Cardiac muscle cell (in vitro differentiated cells and primary cell): ENCODE results near the gene ATXN1. TPM values are rescaled to one million over a fixed set of nuclear protein-coding genes. Genes with fewer than 3 reads are reported as not detected.
"Not testable (repeated sequence)": the region's sequence is repeated elsewhere in the genome, so short reads cannot be mapped to it uniquely, and the experiment has no call there.

ENCODE experiments used
- DNase-seq, 2 donors: peaks; one replicate each; pipeline versions ENCODE4 v3.0.0 to v3.0.0-alpha.2; 2010 to 2017; ENCODE audit warnings: low read depth in 1 of 2, low spot score in 1 of 2
- H3K27ac ChIP-seq: fragments of 200-600 bp; sonication (generic); 2 replicates; pipeline ENCODE4 v1.5.1; 2016
- H3K27me3 ChIP-seq: fragments of 200-600 bp; sonication (generic); 2 replicates; pipeline ENCODE4 v1.6.0; 2016; ENCODE audit warnings: control low read depth
- H3K36me3 ChIP-seq: fragments of 200-600 bp; sonication (generic); 2 replicates; pipeline ENCODE4 v1.5.1; 2016; ENCODE audit warnings: control low read depth
- H3K4me1 ChIP-seq: fragments of 200-600 bp; sonication (generic); 2 replicates; pipeline ENCODE4 v1.8.1; 2017; ENCODE audit warnings: low read depth, mild to moderate bottlenecking, mixed run types
- H3K4me3 ChIP-seq: fragments of 200-600 bp; sonication (generic); 2 replicates; pipeline ENCODE4 v1.5.1; 2016; ENCODE audit warnings: mild to moderate bottlenecking
- H3K9me3 ChIP-seq: fragments of 200-600 bp; sonication (generic); 2 replicates; pipeline ENCODE4 v1.5.1; 2017; ENCODE audit warnings: low read depth, mild to moderate bottlenecking, control low read depth
- CTCF ChIP-seq: IDR thresholded peaks from 2 replicates; pipeline ENCODE4 v1.5.1; 2012; ENCODE audit warnings: low read depth, mild to moderate bottlenecking, low read length
- polyA plus RNA-seq: library from polyadenylated mRNA; unstranded; fragments of >200 nt; fragmentation: Nextera tagmentation; extraction: Ambion mirVana; gene quantifications from 2 replicates; pipeline ENCODE4 v1.2.1, GENCODE V29; 2016
- total RNA-seq: library from RNA; depleted of rRNA; stranded (reverse); fragments of >200 nt; gene quantifications from 2 replicates; pipeline ENCODE4 v1.2.3, GENCODE V29; 2016

Gene ATXN1
- total and polyA plus RNA-seq, 2 experiments from 2014 or later: 15.1 to 37.4 TPM

GRCh38 chr6:16542070-16542469, 219.2 kb downstream of the ATXN1 start:
- Histone ChIP-seq H3K4me3 (no peak overlapping the region), H3K27me3 (no peaks in the 10 kb centered on the region), H3K9me3 (no peaks in the 10 kb centered on the region), H3K27ac (no peak overlapping the region), H3K4me1 (peaks cover 22% of the 10 kb centered on the region), H3K36me3 (no peaks in the 10 kb centered on the region)
- no peak for DNase-seq
- TF ChIP-seq CTCF: no peak

GRCh38 chr6:16540804-16541752, 220.2 kb downstream of the ATXN1 start:
- TF ChIP-seq CTCF: peak; percentile 14
- no peaks in the 10 kb centered on the region for H3K27me3 ChIP-seq
- no peaks in the 10 kb centered on the region for H3K36me3 ChIP-seq
- DNase-seq: peak; percentile 14 to 35
- H3K4me1 ChIP-seq: peaks cover 22% of the 10 kb centered on the region
- peak overlapping the region; percentile 27 for H3K27ac ChIP-seq
- no peak overlapping the region for H3K4me3 ChIP-seq
- no peaks in the 10 kb centered on the region for H3K9me3 ChIP-seq

GRCh38 chr6:16540383-16540782, 220.9 kb downstream of the ATXN1 start:
- not testable (repeated sequence) for DNase-seq, H3K4me3 ChIP-seq, H3K36me3 ChIP-seq, H3K9me3 ChIP-seq, H3K27me3 ChIP-seq, H3K27ac ChIP-seq
- peaks cover 22% of the 10 kb centered on the region for H3K4me1 ChIP-seq

GRCh38 chr6:16539086-16539931, 222.0 kb downstream of the ATXN1 start:
- no peak for DNase-seq
- Histone ChIP-seq H3K4me3 (no peak overlapping the region), H3K27me3 (no peaks in the 10 kb centered on the region), H3K4me1 (peaks cover 14% of the 10 kb centered on the region), H3K27ac (no peak overlapping the region), H3K36me3 (no peaks in the 10 kb centered on the region), H3K9me3 (no peaks in the 10 kb centered on the region)
- TF ChIP-seq CTCF: no peak

GRCh38 chr6:16535564-16535963, 225.7 kb downstream of the ATXN1 start:
- H3K36me3 ChIP-seq: no peaks in the 10 kb centered on the region
- TF ChIP-seq CTCF: no peak
- H3K27me3 ChIP-seq: no peaks in the 10 kb centered on the region
- H3K4me3 ChIP-seq: no peak overlapping the region
- no peaks in the 10 kb centered on the region for H3K9me3 ChIP-seq
- no peak for DNase-seq
- H3K4me1 ChIP-seq: no peaks in the 10 kb centered on the region
- no peak overlapping the region for H3K27ac ChIP-seq
